K562 (cell line): ENCODE data around the gene TCP10L. TPM values are rescaled to one million over a fixed set of nuclear protein-coding genes. Genes with fewer than 3 reads are reported as not detected.

Experiments
- CEBPG ChIP-seq, 3 experiments: fragments of 200-800 bp in 1 of 3; sonication (Bioruptor generic) in 1 of 3; sonication (generic) in 1 of 3; formaldehyde crosslinking in 1 of 3; IDR thresholded peaks in 2 of 3; conservative IDR thresholded peaks in 1 of 3; 2 replicates each; pipeline versions ENCODE4 v1.6.1 to v1.8.0; 2016 to 2022; ENCODE audit warnings: missing compliant biosample characterization in 2 of 3, missing genetic modification characterization in 2 of 3, mild to moderate bottlenecking in 1 of 3, missing genetic modification reagents in 1 of 3
- RAD21 ChIP-seq, 2 experiments: fragments of 250-450 bp in 1 of 2; fragments of 450-650 bp in 1 of 2; sonication (Bioruptor Pico) in 1 of 2; formaldehyde crosslinking in 1 of 2; IDR thresholded peaks in 1 of 2; conservative IDR thresholded peaks in 1 of 2; 2 replicates each; pipeline versions ENCODE4 v1.4.0 to v1.8.0; 2020 to 2022; ENCODE audit warnings: mild to moderate bottlenecking in 2 of 2, moderate library complexity in 1 of 2
- RCOR1 ChIP-seq, 2 experiments: IDR thresholded peaks; 2 replicates each; pipeline ENCODE4 v1.6.1; 2012; ENCODE audit warnings: low read depth in 2 of 2, low read length in 2 of 2, borderline replicate concordance in 1 of 2, improper control_type of control experiment in 1 of 2
- SIRT6 ChIP-seq: IDR thresholded peaks from one replicate; pipeline ENCODE4 v1.6.1; 2012; ENCODE audit warnings: low read depth, mild to moderate bottlenecking, control low read depth, inconsistent platforms, low read length, moderate library complexity
- SMARCE1 ChIP-seq: fragments of 450-650 bp; IDR thresholded peaks from 2 replicates; pipeline ENCODE4 v1.7.1; 2016; ENCODE audit warnings: mild to moderate bottlenecking
- TFE3 ChIP-seq: fragments of 450-650 bp; formaldehyde crosslinking; IDR thresholded peaks from 2 replicates; pipeline ENCODE4 v1.4.0; 2020; ENCODE audit warnings: mild to moderate bottlenecking, mixed read lengths
- polyA plus RNA-seq, 8 experiments: library from polyadenylated mRNA; depleted of rRNA in 4 of 8; stranded (reverse) in 5 of 8; unstranded in 3 of 8; fragments of >200 nt; fragmentation: Nextera tagmentation in 2 of 8; fragmentation: Illumina TruSeq in 1 of 8; extraction: Ambion mirVana in 2 of 8; extraction: Trizol in 1 of 8; gene quantifications; 2 replicates each; pipeline versions ENCODE4 v1.2.1 to v1.2.3, GENCODE V29; 2011 to 2014; ENCODE audit warnings: inconsistent platforms in 1 of 8, missing spikeins in 1 of 8
- total RNA-seq, 7 experiments: library from RNA; depleted of rRNA in 6 of 7; stranded (reverse); fragments of >200 nt in 6 of 7; fragmentation: Illumina TruSeq in 2 of 7; extraction: Trizol in 2 of 7; gene quantifications; 2 replicates each; pipeline versions ENCODE4 v1.2.1 to v1.2.3, GENCODE V29; 2011 to 2021; ENCODE audit warnings: low replicate concordance in 1 of 7
- TF ChIP-seq, protein P1 (sequence below), 3 experiments: IDR thresholded peaks in 2 of 3; conservative IDR thresholded peaks in 1 of 3; 2 replicates each; pipeline ENCODE4 v1.5.1; 2011 to 2012; ENCODE audit warnings: low read length in 3 of 3, mild to moderate bottlenecking in 3 of 3, control low read depth in 2 of 3, improper control_type of control experiment in 1 of 3, inconsistent platforms in 1 of 3, low read depth in 1 of 3, mixed read lengths in 1 of 3, moderate library complexity in 1 of 3; ENCODE audit not compliant: insufficient read depth in 2 of 3
- TF ChIP-seq, protein P2 (sequence below): fragments of 250-450 bp; sonication (Bioruptor Pico); IDR thresholded peaks from 2 replicates; pipeline ENCODE4 v1.8.0; 2021; ENCODE audit warnings: mild to moderate bottlenecking, moderate library complexity
- TF ChIP-seq, protein P3 (sequence below): IDR thresholded peaks from 2 replicates; pipeline ENCODE4 v1.6.1; 2011; ENCODE audit warnings: borderline replicate concordance, low read depth, mild to moderate bottlenecking, moderate library complexity, low read length; ENCODE audit not compliant: insufficient read depth, poor library complexity, severe bottlenecking

TCP10L gene
- total and polyA plus RNA-seq, 9 of the 15 experiments (the other 6 are each of a cell fraction or from before 2014, with no cell fraction given), result 0.34 to 0.91 (median 0.56) TPM; not detected in 2

DNA sequence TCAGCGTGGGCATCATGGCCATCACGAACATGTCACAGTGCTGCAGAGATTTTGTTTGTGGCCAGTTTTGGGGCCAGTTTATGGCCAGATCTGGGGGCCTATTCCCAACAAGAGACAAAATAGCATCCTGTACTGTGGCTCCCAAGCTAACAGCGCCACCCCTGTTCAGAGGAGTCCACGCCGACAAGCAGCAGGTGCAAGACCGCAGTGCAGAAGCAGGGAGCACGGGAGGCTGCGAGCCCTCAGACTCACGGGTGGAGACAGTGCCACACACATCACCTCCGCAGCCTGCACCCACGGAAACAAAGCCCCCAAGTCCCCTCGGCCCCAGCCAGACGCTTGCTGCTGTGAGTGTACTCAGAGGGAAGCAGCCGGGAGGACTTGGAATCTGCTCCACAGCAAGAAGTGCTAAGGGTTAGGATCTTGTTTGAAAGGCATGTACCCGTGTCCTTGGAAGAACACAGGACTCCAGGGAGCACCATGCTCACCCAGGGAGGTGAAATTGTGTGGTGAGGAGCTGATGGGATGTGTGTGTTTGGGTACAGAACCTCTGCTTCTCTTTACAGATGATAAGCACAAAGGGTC is 7.1 kb downstream of the TCP10L start (continued):
- TF ChIP-seq TFE3 (CRISPR knock-in tag), result no peak
- peak in 1 of 2 experiments; percentile 74; a peak in 2 of 4 replicates for TF ChIP-seq RCOR1 (IDR thresholded peaks at IDR 0.05; ENCODE audit: borderline replicate concordance in 1 of 2, low read depth in 2 of 2, low read length in 2 of 2)
- TF ChIP-seq, protein P1, sequence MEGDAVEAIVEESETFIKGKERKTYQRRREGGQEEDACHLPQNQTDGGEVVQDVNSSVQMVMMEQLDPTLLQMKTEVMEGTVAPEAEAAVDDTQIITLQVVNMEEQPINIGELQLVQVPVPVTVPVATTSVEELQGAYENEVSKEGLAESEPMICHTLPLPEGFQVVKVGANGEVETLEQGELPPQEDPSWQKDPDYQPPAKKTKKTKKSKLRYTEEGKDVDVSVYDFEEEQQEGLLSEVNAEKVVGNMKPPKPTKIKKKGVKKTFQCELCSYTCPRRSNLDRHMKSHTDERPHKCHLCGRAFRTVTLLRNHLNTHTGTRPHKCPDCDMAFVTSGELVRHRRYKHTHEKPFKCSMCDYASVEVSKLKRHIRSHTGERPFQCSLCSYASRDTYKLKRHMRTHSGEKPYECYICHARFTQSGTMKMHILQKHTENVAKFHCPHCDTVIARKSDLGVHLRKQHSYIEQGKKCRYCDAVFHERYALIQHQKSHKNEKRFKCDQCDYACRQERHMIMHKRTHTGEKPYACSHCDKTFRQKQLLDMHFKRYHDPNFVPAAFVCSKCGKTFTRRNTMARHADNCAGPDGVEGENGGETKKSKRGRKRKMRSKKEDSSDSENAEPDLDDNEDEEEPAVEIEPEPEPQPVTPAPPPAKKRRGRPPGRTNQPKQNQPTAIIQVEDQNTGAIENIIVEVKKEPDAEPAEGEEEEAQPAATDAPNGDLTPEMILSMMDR (IDR thresholded peaks at IDR 0.05 in 2 of 3, conservative IDR thresholded peaks at IDR 0.05 in 1 of 3; ENCODE audit: insufficient read depth in 2 of 3, low read depth in 1 of 3, low read length in 3 of 3), result peak; percentile 74 to 82 (median 78)
- no peak for TF ChIP-seq SMARCE1
- TF ChIP-seq RAD21 (CRISPR knock-in tag; conservative IDR thresholded peaks at IDR 0.05 in 1 of 2, IDR thresholded peaks at IDR 0.05 in 1 of 2), result peak; percentile 11 to 79; a peak in 2 of 4 replicates
- TF ChIP-seq, protein P2, sequence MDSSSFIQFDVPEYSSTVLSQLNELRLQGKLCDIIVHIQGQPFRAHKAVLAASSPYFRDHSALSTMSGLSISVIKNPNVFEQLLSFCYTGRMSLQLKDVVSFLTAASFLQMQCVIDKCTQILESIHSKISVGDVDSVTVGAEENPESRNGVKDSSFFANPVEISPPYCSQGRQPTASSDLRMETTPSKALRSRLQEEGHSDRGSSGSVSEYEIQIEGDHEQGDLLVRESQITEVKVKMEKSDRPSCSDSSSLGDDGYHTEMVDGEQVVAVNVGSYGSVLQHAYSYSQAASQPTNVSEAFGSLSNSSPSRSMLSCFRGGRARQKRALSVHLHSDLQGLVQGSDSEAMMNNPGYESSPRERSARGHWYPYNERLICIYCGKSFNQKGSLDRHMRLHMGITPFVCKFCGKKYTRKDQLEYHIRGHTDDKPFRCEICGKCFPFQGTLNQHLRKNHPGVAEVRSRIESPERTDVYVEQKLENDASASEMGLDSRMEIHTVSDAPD (CRISPR knock-in tag), result no peak
- TF ChIP-seq SIRT6, result no peak
- TF ChIP-seq CEBPG (CRISPR knock-in tag; IDR thresholded peaks at IDR 0.05), result no peak
- TF ChIP-seq CEBPG (tag; conservative IDR thresholded peaks at IDR 0.05 in 1 of 2, IDR thresholded peaks at IDR 0.05 in 1 of 2), result no peak
- TF ChIP-seq, protein P3, sequence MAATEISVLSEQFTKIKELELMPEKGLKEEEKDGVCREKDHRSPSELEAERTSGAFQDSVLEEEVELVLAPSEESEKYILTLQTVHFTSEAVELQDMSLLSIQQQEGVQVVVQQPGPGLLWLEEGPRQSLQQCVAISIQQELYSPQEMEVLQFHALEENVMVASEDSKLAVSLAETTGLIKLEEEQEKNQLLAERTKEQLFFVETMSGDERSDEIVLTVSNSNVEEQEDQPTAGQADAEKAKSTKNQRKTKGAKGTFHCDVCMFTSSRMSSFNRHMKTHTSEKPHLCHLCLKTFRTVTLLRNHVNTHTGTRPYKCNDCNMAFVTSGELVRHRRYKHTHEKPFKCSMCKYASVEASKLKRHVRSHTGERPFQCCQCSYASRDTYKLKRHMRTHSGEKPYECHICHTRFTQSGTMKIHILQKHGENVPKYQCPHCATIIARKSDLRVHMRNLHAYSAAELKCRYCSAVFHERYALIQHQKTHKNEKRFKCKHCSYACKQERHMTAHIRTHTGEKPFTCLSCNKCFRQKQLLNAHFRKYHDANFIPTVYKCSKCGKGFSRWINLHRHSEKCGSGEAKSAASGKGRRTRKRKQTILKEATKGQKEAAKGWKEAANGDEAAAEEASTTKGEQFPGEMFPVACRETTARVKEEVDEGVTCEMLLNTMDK, result peak; percentile 22
